Keratinocyte (primary cell): ENCODE data around the gene MX1.

Source experiments
- EZH2 ChIP-seq: IDR thresholded peaks from one replicate; pipeline ENCODE4 v1.6.1; 2012; ENCODE audit warnings: inconsistent platforms, mild to moderate bottlenecking, low read length, moderate library complexity
- TF ChIP-seq, protein P1 (sequence below), 3 experiments: IDR thresholded peaks in 1 of 3; conservative IDR thresholded peaks in 1 of 3; optimal IDR thresholded peaks in 1 of 3; 2 replicates in 2 of 3; 3 replicates in 1 of 3; pipeline versions ENCODE3 to v1.5.1; 2011; ENCODE audit warnings: low read length in 3 of 3, mild to moderate bottlenecking in 3 of 3, moderate library complexity in 2 of 3, control low read depth in 1 of 3, inconsistent platforms in 1 of 3; ENCODE audit not compliant: insufficient read depth in 2 of 3; ENCODE audit errors: extremely low read depth in 1 of 3

DNA sequence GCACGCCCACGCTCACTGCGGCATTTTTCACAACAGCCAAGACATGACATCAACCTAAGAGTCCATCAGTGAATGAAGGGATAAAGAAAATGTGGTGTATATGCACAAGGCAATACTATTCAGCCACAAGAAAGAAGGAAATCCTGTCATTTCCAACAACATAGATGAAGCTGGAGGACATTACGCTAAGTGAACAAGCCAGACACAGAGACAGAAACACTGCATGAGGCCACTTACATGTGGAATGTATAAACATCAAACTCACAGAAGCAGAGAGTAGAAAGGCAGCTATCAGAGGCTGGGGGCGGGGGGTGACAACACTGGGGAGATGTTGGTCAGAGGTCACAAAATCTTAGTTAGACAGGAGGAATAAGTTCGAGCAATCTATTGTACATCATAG is 61.0 kb downstream of the MX1 start:
- TF ChIP-seq, protein P1, sequence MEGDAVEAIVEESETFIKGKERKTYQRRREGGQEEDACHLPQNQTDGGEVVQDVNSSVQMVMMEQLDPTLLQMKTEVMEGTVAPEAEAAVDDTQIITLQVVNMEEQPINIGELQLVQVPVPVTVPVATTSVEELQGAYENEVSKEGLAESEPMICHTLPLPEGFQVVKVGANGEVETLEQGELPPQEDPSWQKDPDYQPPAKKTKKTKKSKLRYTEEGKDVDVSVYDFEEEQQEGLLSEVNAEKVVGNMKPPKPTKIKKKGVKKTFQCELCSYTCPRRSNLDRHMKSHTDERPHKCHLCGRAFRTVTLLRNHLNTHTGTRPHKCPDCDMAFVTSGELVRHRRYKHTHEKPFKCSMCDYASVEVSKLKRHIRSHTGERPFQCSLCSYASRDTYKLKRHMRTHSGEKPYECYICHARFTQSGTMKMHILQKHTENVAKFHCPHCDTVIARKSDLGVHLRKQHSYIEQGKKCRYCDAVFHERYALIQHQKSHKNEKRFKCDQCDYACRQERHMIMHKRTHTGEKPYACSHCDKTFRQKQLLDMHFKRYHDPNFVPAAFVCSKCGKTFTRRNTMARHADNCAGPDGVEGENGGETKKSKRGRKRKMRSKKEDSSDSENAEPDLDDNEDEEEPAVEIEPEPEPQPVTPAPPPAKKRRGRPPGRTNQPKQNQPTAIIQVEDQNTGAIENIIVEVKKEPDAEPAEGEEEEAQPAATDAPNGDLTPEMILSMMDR (optimal IDR thresholded peaks at IDR 0.05 in 1 of 3, IDR thresholded peaks at IDR 0.05 in 1 of 3, conservative IDR thresholded peaks at IDR 0.05 in 1 of 3; ENCODE audit: extremely low read depth in 1 of 3, insufficient read depth in 2 of 3, low read length in 3 of 3): no peak
- no peak for TF ChIP-seq EZH2
